HG03460 (cell line): ENCODE measurements around the gene TANC1.

ENCODE experiments used
- ATAC-seq: cut with Tn5 transposase; IDR thresholded peaks from one replicate; pipeline ENCODE4 v1.9.1; 2021; ENCODE audit not compliant: unreplicated experiment

Gene TANC1

GRCh38 chr2:159109517-159109916 is 141.1 kb downstream of the TANC1 start:
- ATAC-seq, result no peak

DNA sequence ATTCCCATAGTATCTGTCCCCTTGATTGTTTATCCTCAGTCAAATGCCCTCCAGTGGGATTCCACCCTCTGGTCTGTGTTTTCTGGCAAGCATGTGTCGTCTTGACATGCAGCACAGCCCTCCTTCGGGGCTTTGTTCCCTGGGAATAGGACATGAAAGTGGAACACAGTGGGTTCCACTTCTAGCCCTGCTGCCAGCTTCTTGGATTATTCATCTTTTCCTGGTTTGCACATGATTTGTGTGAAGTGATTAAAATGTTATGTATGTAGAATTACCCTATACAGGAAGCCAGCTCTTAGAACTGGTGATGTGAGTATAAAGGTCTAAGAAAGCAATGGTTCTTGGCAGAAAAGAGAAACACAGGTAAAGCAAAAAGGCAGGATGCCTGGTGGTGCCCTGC is 142.3 kb downstream of the TANC1 start:
- no peak for ATAC-seq

- no peak for ATAC-seq
These were observed 143.0 kb downstream of the TANC1 start for GRCh38 chr2:159111346-159111927.

- ATAC-seq, result no peak
These were observed 146.4 kb downstream of the TANC1 start for GRCh38 chr2:159114835-159115234.

GRCh38 chr2:159116922-159117321 is 148.5 kb downstream of the TANC1 start:
- no peak for ATAC-seq

DNA sequence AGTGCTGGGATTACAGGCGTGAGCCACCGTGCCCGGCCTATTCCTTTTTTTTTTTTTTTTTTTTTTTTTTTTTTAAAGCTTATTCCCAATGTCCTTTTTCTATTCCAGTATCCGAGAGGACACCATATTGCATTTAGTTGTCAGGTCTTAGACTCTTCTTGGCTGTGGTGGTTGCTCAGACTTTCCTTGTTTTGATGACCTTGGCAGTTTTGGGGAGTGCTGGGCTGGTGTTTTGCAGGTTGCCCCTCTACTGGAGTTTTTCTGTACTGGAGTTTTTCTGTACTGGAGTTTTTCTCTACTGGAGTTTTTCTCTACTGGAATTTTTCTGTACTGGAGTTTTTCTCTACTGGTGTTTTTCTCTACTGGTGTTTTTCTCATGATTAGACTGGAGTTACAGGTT is 149.2 kb downstream of the TANC1 start:
- no peak for ATAC-seq

DNA sequence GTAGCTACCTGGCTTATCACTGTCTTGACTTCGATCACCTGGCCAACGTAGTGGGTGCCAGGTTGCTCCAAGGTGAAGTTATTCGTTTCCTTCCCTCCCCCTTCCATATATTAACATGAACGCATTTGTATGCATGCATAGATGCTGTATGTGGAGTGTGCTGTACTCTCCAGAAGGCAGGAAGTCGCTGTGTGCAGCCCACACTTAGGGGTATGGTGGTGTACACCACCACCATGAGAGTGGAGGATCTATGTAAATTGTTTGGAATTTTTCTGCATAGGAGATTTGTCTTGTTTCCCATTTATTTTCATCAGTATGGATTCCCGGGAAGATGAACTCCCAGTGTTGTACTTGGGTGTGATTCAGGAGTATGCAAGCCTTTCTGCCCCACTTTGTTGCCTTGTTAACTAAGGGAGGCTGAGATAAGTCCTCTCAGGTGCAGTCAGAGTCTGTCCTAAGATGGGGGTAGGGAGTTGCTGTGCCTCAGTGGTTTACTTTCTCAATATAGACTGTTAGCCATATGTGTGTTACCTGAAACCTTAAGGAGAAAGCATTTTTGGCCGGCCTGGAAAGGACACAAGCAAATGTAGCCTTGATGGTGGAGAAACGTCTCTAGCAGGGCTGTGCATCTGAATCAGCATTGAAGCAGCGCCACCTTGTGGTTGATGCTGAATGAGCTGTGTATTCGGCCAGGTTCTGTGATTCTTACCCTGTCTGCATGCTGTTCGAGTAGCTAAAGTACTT is 149.8 kb downstream of the TANC1 start:
- peak; percentile 81 for ATAC-seq

DNA sequence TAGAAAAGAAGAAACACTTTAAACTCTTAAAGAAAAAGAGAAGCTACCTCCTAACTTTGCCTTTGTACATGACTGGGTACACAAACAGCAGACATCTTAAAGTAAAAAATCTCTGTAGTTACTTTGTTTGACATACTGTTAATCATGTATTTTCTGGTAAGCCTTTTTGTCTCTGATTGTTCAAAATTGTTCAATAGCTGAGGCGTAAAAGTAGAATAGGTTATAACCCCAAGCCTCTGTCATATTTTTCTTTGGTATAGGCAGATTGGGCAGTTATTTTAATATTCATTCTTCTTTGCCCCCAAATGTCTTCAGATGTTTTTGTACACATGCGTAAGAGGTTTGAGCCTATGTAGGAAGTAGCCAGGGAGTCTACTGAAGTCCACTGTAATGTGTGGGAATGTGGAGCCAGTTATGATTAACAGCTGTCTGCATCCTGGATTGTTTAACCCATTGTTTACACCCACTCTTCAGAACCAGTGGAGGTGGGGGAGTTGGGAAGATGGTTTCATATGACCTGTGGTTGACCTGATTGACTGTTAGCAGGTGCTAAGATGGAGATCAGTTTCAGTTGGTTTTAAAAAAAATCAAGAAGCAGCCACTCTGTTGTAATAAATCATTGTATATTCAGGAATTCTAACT is 150.5 kb downstream of the TANC1 start:
- no peak for ATAC-seq

- ATAC-seq, result no peak
These were observed 151.3 kb downstream of the TANC1 start for GRCh38 chr2:159119652-159120257.

- no peak for ATAC-seq
These were observed 155.3 kb downstream of the TANC1 start for GRCh38 chr2:159123786-159124185.

GRCh38 chr2:159124441-159124911 is 156.0 kb downstream of the TANC1 start:
- ATAC-seq, result no peak

DNA sequence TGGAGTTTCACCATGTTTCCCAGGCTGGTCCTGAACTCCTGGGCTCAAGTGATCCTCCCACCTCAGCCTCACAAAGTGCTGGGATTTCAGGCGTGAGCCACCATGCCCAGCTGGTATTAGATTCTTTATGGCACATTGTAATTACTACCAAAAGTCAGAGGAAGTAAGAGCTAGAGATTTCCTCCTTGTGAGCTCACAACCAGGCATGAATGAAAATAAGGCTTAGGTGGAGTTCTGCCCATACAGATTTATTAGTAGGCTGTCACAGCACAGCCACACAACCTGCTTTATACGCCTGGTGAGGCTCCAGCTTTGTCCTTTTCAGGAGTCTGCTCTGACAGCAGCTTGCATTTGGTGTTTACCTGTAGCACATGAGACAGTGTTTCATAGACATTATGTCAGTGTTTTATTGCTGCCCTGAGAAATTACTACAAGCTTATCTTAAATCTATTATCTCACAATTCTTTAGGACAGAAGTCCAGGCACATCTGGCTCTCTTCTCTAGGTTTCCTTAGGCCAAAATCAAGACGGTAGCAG is 156.6 kb downstream of the TANC1 start:
- no peak for ATAC-seq

DNA sequence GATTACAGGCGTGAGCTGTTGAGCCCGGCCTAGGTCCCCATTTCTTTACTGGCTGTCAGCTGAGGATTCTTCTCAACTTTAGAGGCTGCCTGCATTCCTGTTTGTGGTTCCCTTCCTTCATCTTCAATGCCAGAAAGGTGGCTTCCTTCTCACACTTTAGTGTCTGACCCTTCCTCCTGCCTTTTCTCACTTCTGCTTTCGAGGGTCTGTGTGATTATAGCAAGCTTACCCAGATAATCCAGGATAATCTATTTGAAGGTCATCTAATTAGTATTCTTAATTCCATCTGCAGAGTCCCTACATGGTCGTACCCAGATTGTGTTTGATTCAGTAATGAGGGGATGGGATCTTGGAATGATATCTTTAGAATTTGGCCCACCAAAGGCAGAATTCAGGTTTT is 157.4 kb downstream of the TANC1 start:
- no peak for ATAC-seq

- ATAC-seq, result no peak
These were observed 158.1 kb downstream of the TANC1 start for GRCh38 chr2:159126432-159127022.

DNA sequence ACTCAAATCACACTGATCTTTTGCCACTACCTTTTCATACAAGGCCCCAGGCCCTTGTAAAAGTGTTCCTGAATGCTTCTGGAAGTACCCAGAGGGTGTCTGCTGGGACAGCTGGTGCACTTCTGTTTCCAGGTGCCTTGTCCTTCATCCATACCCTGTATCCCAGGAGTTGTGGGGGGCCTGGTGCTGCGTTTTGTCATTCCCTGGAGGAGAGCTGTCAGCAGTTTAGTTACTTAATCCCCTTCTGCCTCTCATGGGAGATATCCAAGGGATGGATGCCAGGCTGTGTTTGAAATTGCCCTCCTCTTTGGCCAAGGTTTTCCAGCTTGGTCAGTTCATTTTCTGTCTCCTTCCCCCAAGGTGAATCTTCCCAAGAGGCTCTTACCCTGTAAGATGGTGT is 159.8 kb downstream of the TANC1 start:
- ATAC-seq, result no peak

GRCh38 chr2:159129269-159129668 is 160.8 kb downstream of the TANC1 start:
- ATAC-seq, result no peak

- ATAC-seq, result no peak
These were observed 161.4 kb downstream of the TANC1 start for GRCh38 chr2:159129824-159130223.

GRCh38 chr2:159130302-159130701 is 161.9 kb downstream of the TANC1 start:
- ATAC-seq, result no peak

DNA sequence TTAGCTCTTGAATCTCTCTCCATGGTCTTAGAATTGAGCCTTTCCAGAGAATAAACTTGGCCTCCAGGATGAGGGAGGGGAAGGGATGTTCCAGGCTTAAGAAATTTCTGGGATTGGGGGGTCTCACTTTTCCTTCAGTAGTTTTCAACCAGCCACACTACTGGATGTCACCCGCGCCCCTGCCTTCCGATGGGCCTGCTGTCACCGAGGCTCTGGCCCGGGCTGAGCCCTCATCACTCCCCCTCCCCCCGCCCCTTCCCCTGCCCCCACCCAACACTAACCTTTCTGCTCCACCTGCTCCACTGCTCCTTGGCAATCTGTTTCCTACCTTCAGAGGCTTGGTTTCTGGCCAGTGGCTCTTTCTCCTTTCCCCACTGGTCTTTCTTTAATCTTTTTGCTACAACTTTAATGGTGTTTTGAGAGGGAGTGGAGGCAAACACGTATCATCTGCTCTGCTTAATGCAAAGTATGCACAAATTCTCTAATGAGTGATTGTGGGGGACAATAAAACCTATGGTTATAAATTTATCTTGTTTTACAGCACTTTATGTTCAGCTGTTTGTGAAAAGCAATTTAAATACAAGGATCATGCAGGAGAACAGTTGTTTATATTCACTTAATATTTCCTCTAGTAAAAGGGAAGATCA is 162.9 kb downstream of the TANC1 start:
- no peak for ATAC-seq

GRCh38 chr2:159131914-159132281 is 163.5 kb downstream of the TANC1 start:
- no peak for ATAC-seq

- ATAC-seq, result no peak
These were observed 165.4 kb downstream of the TANC1 start for GRCh38 chr2:159133797-159134196.
